ENCODE measurements around the gene CDK5RAP1.

CDK5RAP1 gene

DNA sequence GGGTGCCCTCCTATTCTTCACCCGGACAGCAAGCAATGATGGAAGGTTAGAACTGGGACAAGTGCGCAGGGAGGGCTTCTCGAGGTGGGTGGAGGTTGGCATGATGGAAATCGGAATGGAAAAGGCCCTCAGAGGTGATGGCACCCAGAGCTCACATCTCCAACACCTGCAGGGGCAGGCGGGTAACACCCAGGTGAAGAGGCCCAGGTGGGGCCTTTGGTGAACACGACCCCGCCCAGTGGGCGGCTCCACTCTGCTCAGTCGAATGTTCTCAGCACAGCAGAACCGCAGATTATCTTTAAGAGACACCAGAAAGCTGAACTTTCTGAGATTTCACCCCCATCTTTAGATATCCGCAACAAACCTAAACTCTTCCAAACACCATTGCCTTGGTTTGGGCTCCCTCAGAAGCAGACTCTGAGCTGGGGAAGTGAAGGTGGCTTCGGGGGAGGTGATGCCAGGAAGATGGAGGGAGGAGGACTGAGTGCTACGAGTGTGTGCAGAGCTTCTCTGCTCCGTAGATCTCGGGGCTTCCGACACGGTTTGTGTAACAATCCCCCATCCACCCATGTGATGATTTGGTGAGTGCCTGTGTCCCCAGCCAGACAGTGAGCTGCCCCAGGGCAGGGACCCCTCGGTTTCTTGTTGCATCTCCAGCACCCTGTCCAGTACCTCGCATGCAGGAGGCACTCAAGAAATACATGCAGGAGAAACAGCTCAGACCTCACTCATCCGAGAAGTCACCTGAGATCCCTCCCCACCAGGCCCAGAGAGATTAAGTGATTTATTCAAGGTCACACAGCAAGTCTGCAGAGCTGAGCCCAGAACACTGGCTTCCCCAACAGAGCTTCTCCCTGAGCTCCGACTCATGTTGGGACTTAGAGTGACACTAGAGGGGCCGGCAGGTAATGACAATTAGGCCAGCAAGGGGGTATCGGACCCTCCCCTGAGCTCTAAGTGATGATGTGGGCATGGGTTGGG lies 72.9 kb downstream of the CDK5RAP1 start:
- DNase-seq, result no peak

- no peak for DNase-seq
Observed at GRCh38 chr20:33325350-33325749, 76.0 kb downstream of the CDK5RAP1 start.

- DNase-seq, result no peak
Observed at GRCh38 chr20:33323236-33323635, 78.1 kb downstream of the CDK5RAP1 start.

GRCh38 chr20:33322456-33322855 lies 78.9 kb downstream of the CDK5RAP1 start:
- no peak for DNase-seq

- peak; percentile 59 for DNase-seq
Observed at GRCh38 chr20:33320006-33320405, 81.3 kb downstream of the CDK5RAP1 start.

DNA sequence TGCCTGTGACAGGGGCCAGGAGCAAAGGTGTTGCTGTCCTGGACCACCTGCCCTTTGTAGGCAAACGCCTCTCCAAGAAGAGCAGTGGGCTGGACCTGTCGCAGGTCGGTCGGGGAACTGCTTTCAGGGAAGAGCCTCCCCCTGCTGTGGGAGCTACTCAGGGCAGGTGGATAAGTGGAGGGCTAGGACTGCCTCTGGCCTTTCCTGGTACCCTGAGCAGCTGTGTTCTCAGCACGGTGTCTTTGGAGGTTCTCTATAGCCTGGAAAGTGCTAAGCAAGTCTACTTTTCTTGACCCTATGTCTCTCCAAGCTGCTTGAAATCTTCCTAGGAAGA lies 83.3 kb downstream of the CDK5RAP1 start:
- DNase-seq, result no peak

- DNase-seq, result no peak
Observed at GRCh38 chr20:33317424-33318095, 83.8 kb downstream of the CDK5RAP1 start.

DNA sequence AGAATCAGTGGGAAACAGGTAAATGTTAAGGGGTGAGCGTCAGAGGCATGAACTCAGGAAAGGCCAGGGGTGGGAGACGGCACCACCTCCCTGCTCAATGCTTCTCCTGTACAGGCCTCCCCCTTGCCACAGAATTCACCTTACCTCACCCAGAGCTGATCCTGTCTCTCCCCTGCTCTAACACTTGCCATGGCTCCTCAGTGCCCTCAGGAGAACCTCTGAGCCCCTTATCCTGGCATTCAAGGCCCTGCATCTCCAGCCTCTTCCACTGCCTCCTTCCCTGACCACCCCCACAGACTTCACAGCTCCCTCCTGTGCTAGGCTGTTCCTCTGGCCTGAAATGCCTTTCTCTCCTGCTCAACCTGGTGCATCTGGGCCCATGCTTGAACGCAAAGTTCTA lies 84.4 kb downstream of the CDK5RAP1 start:
- no peak for DNase-seq

GRCh38 chr20:33316343-33316742 lies 85.0 kb downstream of the CDK5RAP1 start:
- DNase-seq, result no peak

GRCh38 chr20:33313686-33314314 lies 87.5 kb downstream of the CDK5RAP1 start:
- no peak for DNase-seq

GRCh38 chr20:33312583-33312982 lies 88.7 kb downstream of the CDK5RAP1 start:
- no peak for DNase-seq

- DNase-seq, result no peak
Observed at GRCh38 chr20:33311996-33312395, 89.3 kb downstream of the CDK5RAP1 start.

DNA sequence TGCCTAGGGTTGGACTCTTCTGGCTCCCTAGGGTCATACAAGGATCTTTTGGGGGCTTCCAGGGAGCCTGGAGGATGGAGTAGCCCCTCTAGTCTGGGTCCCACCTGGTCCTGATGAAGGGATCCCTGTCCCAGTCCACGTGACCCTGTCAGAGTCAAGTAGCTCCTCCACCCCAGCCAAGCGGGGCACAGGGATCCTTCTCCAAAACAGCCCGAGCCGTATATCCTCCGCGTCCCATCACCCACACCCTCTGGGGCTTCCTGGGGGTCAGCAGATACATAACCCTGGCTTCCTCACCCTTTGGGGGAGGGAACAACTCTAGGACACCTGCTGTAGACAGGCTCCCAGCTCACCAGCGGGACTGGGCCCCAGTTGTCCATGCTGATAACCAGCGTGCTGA lies 90.3 kb downstream of the CDK5RAP1 start:
- no peak for DNase-seq

DNA sequence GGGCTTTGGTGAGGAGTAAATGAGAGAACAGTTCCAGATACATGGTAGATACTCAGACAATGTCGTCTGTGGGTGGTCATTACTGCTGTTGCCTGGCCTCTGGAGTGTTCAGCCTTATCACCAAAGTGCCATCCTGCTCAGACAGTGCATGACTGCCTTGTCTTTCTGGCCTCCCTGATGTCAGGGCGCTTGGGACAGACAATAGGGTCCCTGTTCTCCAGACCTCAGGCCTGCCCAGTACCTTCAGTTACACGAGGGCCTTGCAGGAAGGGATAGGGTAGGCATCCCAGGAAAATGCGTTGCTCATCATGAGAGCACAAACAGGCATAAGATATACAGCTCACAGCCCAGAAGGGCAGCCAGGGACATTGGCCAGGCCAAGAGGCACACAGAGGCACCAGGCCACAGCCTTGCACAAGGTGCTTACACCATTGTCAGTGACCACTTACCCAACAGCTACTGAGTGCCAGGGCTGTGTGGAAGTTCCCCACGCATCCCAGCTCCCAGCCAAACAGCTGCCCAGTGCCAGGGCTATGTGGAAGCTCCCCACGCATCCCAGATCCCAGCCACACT lies 90.9 kb downstream of the CDK5RAP1 start:
- no peak for DNase-seq

DNA sequence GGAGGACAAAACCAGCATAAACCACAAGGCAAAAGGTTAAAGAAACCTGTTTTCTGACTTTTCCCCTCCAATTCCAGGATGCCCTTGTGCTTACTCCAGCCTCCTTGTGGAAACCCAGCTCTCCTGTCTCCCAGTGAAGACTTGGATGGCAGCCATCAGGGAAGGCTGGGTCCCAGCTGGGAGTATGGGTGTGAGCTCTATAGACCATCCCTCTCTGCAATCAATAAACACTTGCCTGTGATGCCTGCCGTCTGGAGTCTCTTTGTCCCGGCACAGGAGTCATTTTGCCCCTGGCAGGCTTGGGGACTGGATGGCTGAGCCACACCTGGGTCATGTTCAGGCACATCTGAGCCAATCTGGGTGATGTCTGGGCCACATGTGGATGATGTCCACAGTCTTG lies 91.7 kb downstream of the CDK5RAP1 start:
- DNase-seq, result no peak
